Measurements from ENCODE around the gene SLC25A13.

GRCh38 chr7:96319439-96319838 lies 2.5 kb downstream of the SLC25A13 start:
- no peak for TF ChIP-seq CTCF (IDR thresholded peaks at IDR 0.05)
- no peak for TF ChIP-seq POLR2A (IDR thresholded peaks at IDR 0.05)

Data from testis (tissue), 2 donors.